ENCODE results near the gene DPP6.

DNA sequence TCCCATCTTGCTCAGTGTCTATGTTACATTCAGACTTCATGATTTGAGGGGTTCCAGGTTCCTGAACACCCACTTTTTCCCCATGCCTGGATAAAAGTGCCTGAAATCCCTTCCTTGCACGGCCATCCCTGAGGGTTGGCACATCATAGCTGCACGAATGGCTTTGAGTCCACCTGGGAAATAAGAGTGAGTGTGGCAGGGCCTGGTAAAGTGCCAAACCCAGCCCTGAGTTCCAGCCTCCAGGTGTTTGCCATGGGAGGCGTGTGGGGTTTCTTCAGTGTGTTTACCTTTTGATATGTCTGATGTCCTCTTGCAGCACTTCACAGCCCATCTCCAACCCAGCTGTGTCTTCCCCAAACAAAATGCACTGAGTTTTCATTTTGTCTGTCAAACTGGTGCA, 805.0 kb downstream of the DPP6 start:
- TF ChIP-seq POLR2A (IDR thresholded peaks at IDR 0.05; ENCODE audit: low read length) (no peak), GATA1 (IDR thresholded peaks at IDR 0.05; ENCODE audit: low read depth, low read length) (no peak)
